Lung microvascular endothelial cell (primary cell): Measurements from ENCODE around the gene SIPA1L3. TPM values are rescaled to one million over a fixed set of nuclear protein-coding genes. Genes with fewer than 3 reads are reported as not detected.
"Not testable (repeated sequence)": the region's sequence is repeated elsewhere in the genome, so short reads cannot be mapped to it uniquely, and the experiment has no call there.

Experiments
- DNase-seq, 2 donors: peaks; one replicate each; pipeline versions ENCODE4 v3.0.0 to v3.0.0-alpha.2; 2010; ENCODE audit warnings: low read depth in 2 of 2
- total RNA-seq: library from RNA; depleted of rRNA; stranded (reverse); fragments of >200 nt; gene quantifications from 2 replicates; pipeline ENCODE4 v1.2.1, GENCODE V29; 2014

Gene SIPA1L3
- total RNA-seq, 1 donor from 2014 or later, result 13.1 TPM

DNA sequence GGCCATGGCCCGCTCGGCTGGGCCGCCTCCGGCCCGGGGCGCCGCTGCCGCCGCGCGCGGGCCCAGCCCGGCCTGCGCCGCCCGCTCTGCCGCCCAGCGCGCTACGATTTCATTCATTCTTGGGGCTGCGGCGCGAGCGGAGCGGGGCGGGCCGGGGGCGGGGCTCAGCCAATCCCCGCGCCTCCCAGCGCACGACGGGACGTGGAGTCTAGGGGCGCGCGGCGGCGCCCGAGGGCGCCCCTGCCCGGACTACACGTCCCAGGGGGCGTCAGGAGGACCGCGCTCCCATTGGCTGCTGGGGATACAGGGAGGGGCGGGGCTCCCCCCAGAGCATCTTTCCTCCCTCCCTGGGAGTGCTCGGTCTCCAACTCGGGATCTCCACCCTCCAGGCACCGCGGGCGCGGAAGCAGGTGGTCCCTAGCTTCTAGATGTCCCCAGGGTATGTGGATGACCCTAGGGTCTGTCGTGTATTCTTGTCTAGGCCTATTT is 322.6 kb downstream of the SIPA1L3 start:
- peak; percentile 86 to 87 for DNase-seq

DNA sequence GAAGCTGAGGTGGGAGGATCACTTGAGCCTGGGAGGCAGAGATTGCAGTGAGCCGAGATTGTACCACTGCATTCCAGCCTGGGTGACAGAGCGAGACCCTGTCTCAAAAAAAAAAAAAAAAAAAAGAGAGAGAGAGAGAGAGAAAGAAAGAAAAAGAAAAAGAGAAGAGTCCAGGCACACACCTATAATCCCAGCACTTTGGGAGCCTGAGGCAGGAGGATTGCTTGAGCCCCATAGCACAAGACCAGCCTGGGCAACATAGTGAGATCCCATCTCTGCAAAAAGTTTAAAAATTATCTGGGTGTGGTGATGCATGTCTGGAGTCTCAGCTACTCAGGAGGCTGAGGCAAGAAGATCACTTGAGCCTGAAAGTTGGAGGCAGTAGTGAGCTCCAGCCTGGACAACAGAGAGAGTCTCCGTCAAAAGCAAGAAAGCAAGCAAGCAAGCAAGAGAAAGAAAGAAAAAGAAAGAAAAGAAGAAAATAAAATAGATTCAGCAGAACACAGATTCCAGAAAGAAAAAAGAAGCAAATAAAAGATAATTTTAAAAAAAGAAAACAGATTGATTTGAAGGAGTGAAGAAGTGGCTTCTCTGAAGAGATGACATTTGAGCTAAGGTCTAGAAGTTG is 323.6 kb downstream of the SIPA1L3 start:
- DNase-seq, result not testable (repeated sequence)

DNA sequence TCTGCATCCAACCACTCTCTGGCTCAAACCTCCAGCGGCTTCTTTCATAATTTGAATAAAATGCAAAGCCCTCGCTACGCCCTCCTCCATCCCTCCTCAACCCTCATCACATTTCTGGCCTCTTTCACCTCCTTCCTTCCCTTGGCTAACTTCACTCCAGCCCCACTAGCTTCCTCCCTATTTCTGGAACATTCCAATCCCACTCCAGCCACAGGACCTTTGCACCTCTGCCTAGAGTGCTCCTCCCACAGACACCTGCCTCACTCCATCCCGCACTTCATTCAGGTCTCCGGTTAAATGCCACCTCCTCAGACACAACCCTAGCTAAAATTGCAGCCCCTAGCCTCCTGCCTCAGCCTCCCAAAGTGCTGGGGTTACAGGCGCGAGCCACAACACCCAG is 324.9 kb downstream of the SIPA1L3 start:
- DNase-seq, result no peak

DNA sequence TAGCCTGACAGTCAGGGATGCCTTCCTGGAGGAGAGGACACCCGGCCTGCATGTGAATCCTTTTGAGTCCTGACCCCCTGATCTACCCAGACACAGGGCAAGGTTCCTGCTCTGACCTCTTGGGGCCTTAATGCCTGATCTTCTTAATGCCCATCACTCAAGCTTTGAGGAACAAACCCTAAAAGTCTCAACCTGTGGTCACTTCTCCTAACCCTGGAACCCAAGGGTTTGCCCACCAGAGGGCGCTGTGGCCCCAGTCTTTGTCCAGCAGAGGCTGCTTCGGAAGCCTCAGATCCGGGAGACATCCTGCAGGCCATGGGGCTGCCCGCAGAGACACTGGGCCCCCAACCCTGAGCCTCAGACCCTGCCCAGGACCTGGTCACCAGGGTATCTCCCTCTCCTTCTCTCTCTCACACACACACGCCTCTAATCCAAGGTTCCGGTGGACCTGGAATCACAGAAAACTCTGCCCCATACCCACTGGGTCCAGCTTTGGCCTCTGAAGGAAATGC is 326.8 kb downstream of the SIPA1L3 start:
- peak; percentile 71 to 79 for DNase-seq

DNA sequence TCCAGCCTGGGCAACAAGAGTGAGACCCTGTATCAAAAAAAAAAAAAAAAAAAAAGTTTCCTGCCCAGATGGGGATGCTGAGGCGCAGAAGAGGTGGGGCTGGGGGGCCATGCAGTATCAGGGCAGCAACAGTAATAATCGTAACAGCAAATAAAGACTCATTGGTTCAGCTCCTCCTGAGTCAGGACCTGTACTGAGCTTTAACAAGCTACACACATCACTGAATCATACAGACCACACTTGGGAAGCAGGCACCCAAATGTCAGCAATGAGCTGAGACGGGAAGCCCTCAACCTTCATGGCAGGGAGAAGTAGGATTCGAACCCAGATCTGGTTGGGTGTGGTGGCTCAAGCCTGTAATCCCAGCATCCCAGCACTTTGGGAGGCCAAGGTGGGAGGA is 327.6 kb downstream of the SIPA1L3 start:
- DNase-seq, result no peak

DNA sequence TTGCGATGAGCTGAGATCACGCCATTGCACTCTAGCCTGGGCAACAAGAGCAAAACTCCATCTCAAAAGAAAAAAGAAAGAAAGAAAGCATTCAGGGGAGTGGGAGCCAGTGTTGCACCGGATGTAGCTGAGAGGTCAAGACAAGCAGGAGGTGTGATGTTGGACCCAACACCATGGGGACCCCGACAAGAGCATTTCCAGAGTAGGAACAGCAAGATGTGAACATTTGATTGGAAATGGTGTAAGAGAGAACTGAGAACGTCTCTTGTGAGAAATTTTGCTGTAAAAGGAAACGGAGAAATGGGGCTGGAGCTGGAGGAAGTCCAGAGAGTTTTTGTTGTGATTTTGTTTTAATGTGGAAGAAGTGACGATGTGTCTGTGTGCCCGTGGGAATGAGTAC is 332.8 kb downstream of the SIPA1L3 start:
- DNase-seq, result peak in 1 of 2 donors; percentile 75

DNA sequence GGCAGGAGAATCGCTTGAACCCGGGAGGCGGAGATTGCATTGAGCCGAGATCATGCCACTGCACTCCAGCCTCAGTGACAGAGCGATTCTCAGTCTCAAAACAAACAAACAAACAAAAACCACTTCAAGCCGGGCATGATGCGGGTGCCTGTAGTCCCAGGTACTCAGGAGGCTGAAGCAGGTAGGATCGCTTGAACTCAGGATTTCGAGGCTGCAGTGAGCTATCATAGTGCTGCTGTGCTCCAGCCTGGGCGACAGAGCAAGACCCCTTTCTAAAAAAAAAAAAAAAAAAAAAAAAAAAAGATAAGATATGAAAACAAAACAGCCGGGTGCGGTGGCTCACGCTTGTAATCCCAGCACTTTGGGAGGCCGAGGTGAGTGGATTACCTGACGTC is 336.3 kb downstream of the SIPA1L3 start:
- DNase-seq, result no peak

DNA sequence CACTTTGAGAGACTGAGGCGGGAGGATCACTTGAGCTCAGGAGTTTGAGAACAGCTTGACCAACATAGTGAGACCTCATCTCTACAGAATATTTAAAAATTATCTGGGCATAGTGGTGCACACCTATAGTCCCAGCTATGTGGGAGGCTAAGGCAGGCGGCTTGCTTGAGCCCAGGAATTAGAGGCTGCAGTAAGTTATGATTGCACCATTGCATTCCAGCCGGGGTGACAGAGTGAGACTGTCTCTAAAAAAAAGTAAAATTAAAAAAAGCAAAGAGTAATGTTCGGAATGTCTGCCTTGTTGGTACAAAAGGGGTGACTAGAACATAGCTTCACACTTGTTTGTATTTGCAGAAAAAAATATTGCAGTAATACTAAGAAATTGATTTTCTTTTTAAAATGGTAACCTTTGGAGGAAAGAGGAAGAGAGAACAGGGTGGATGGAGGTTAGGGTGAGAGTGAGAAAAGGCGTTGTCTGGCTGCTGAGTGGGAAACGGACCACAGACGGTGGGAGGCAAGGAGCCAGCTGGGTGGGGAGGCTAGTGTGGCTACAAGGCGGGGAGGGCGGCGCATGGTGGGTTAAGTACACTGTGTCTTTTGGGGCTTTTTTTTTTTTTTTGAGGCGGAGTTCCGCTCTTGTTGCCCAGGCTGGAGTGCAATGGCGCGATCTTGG is 339.0 kb downstream of the SIPA1L3 start:
- DNase-seq, result no peak

DNA sequence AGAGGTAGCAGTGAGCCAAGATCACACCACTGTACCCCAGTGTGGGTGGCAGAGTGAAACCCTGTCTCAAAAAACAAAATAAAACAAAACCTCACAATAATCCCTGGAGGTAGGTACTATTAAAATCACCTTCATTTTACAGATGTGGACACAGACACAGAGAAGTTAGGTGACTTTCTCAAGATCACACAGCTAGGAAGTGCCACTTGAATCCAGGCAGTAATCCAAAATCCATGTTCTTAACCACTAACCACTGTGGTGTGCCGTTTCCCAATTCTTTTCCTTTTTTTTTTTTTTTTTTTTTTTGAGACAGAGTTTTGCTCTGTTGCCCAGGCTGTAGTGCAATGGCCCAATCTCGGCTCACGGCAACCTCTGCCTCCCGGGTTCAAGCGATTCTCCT is 340.1 kb downstream of the SIPA1L3 start:
- DNase-seq, result no peak

DNA sequence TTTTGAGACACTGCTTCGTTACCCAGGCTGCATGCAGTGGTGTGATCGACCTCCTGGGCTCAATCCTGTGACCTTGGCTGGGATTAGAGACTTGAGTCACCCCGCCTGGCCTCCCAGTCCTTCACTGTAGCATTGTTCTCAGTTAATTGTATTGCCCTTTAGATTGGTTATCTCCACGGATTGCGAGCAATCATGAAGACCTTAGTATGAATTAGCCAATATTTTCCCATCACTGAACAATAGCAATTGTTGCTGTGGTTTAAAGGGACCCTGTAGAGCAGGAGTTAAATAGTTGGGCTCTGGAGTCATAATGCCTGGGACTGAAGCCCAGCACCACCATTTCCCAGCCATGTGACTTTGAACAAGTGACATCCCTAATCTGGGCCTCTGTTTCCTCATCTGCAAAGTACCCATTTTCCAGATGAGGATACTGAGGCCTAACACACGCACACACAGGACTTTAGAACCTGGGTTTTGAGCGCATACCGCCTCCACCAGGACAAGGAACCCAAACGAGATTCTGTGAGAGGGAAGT is 340.8 kb downstream of the SIPA1L3 start:
- DNase-seq, result peak in 1 of 2 donors; percentile 54

DNA sequence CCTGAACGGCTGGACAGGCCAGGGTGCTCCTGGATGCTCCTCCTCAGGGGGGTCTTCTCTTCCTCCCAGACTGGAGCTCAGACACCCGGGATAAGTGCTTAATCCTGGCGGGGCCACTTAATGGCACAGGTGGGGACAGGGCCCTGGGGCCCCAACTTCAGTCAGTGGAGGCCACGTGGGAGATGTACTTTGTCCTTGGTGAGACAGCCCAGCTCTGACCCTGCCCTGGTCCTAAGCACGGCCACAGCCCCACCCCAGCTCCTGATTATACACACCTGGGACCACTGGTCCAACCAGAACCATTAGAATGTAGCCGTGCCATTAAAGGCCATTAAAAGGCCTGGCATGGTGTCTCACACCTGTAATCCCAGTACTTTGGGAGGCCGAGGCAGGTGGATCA is 341.4 kb downstream of the SIPA1L3 start:
- no peak for DNase-seq

DNA sequence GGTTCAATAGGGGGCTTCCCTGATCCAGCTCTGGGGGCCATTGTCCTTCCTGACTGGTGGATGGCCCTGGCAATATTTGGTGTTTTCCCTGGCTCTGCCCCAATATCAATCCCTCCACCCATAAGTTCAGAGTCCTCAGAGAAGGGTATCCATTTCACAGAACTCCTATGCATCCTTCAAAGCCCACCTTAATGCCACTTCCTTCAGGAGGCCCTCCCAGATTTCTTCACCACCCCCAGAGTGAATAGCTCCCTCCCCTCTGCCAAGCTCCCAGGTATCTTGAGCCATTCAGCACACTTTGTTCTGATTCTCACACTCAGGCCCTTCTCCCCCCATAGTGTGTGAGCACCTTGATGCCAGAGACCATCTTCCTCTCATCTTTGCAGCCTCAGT is 343.4 kb downstream of the SIPA1L3 start:
- DNase-seq, result no peak

DNA sequence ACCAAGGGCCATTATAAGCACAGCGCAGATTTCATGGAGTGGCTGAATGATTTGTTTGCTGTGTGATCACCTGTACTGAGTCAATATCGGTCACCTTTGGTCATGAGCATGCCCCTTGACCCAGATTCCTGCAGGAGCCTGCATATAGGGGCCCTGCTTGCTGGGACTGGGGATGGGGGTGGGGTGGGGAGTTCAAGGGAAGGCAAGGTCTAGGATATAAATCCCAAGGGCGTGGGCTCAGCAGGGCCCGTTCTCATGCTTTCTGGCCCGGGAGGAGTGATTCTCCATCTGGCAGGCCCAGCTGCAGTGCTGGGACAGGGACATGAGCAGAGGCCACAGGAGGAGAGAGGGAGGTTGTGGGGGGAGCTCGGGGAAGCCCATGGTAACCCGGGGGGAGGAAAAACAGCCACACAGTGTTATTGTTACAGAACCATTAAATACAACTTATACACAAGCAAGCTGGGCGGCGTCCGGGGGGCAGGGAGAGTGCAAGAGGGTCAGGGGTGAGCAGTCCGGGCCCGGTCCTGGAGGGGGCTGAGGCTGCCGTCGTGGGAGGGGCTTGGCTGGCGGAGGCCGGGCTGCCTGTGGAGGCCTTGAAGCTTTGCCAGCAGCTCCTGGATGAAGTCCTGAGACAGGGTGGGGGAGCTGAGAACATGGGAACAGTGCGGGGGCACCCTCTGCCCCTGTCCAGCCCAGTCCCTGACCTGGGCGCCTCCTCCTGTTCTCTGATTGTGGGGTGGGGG is 344.0 kb downstream of the SIPA1L3 start:
- peak; percentile 21 to 69 for DNase-seq

DNA sequence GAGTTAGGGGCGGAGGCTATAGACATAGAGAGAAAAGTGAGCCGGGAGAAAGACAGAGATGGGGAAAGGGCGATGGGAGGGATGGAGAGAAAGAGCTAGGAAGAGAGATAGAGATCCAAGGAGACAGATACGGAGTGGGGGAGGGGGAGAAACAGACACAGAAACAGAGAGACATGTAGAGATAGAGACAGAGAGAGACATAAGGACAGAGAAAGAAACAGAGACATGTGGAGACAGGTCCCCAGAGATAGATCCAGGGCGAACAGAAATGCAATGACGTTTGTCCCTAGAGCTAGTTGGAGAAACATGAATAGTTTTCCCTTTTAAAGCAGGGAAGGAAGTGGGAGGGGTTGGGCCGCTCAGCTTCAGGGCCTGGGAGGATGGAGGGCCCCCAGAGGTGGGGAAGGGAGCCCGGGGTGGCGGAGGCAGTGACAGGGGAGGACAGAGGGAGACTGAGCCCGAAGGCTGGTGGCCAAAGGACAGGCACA is 344.6 kb downstream of the SIPA1L3 start:
- DNase-seq, result peak; percentile 27 to 50

DNA sequence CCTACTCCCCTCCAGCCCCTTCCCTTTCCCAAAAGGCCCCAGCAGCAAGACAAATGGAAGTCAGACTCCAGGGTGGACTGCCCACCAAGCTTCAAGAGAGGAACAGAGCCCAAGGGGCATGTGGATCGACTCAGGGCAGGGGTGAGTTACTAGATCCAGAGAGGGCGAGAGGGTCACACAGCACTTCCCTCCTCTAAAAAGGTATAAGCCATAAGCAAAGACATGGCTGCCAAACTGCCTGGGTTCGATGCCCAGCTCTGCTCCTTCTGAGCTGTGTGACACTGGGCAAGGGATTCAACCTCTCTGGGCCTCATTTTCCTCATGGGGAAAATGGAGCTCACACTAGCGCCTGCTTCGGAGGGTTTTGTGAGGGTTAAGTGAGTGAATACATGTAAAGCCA is 345.4 kb downstream of the SIPA1L3 start:
- no peak for DNase-seq

DNA sequence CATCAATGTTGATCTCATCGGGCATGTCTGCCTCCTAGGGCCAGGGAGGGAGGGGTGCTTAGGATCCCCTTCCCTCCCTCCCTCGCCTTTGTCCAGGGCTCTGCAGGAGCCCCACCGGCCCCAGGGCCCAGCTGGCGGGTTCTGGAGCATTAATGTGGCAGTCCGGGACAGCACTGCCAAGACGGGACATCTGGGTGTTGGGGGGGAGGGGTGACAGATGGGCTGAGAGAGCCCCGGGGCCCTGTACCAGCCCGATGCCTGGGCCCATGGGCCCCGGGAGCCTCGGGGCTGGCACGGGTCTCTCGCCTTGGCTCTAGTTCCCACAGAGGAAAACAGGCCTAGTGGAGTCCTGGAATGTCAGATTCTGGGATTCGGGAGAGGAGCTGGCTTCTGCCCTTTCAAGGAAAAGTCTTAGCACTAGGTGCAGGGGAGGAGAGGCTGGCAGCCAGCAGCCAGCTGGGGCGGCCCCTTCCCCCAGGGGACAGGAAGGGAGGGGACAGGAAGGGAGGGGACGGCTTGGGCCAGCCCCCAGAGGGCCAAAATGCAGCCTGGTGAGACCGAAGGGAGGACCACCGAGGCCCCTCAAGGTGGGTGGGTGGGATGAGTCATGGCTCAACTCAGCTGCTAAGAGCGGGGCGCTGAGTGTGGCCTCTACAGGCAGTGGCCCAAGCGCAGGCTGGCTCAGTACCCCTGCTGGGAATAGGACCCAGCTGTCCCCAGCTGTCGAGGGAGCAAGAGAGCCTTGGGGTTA is 346.1 kb downstream of the SIPA1L3 start:
- DNase-seq, result no peak

DNA sequence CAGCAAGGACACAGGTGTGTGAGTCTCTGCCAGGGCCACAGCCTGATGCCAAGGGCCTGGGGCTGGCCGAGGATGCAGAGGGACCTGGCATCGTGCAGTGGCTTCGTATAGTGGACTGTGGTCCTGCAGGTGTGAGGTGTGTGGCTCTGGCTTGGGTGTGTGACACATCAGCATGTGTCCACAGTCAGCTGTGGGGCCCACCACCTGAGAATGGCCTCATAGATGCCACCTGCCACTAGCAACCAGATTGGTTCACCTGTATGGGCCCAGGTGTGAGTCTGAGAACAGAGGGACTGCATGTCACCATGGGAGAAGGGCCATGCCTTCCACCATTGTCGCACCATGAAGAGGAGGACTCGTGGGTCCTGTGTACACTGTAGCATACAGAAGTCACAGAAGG is 346.8 kb downstream of the SIPA1L3 start:
- DNase-seq, result no peak

DNA sequence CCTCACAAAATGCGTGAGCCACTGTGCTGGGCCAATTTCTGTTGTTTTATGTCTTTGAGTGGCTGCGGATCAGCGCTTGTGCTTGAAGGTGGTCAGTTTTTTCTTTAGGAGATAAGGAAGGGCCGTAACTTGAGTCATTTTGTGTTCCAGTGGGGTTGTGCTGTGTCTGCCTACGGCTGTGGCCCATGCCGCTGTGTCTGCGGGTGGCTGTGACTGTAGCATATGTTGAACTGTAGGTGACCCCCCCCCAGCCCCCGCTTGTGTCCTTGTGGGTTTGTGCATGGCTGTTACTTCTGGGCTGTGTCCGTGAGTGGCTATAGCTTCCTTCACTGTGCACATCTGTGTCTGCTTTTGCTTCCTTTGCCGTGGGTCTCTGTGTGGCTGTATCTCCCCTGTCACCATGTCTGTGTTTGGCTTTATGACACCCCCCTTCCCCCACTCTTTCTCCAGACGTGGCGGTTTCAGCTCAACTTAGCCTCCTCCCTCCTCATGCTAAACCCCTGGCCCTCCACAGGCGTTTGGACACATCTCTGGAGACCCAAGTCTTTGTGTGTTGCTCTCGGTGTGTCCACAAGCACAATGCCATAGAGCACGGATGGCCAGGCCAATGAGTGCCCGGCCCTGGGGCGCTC is 348.5 kb downstream of the SIPA1L3 start:
- DNase-seq, result no peak
